T-cell (primary cell): Measurements from ENCODE around the gene TNC. TPM values are rescaled to one million over a fixed set of nuclear protein-coding genes. Genes with fewer than 3 reads are reported as not detected.
"Not testable (repeated sequence)": the region's sequence is repeated elsewhere in the genome, so short reads cannot be mapped to it uniquely, and the experiment has no call there.

Experiments
- ATAC-seq, 4 experiments: fragments of 200-7000 bp in 3 of 4; fragments of 150-1000 bp in 1 of 4; cut with Tn5 transposase; replicated peaks in 1 of 4; 1 replicate in 3 of 4; 2 replicates in 1 of 4; pipeline ENCODE4 v1.10.0; 2021; ENCODE audit warnings: moderate library complexity in 3 of 4, mild to moderate bottlenecking in 2 of 4, moderate number of reproducible peaks in 1 of 4
- CTCF ChIA-PET, 2 donors: fragments of 300-600 bp; sonication (Branson Sonifier 250); formaldehyde crosslinking; loops; one replicate each; lab custom pipeline; 2022; ENCODE audit warnings: antibody characterized with exemption in 2 of 2; lab: Charles Lee
- POLR2A ChIA-PET, 2 donors: fragments of 300-600 bp; sonication (Branson Sonifier 250); formaldehyde crosslinking; loops; one replicate each; lab custom pipeline; 2022; ENCODE audit warnings: antibody characterized with exemption in 2 of 2; lab: Charles Lee
- DNase-seq, 35 experiments: peaks; one replicate each; pipeline versions ENCODE4 v3.0.0 to v3.0.0-alpha.2; 2013 to 2023
- H3K27ac ChIP-seq: one replicate; pipeline ENCODE4 v1.5.1; 2013; ENCODE audit warnings: low read length
- H3K27me3 ChIP-seq, 2 experiments: replicated peaks in 1 of 2; 1 replicate in 1 of 2; 2 replicates in 1 of 2; pipeline versions ENCODE4 v1.6.1 to v1.7.0; 2013; ENCODE audit warnings: low read length in 1 of 2, mixed read lengths in 1 of 2; ENCODE audit not compliant: control insufficient read depth in 2 of 2, insufficient read depth in 2 of 2; ENCODE audit errors: extremely low read depth in 1 of 2
- H3K36me3 ChIP-seq, 2 donors: 1 replicate in 1 of 2; 2 replicates in 1 of 2; pipeline versions ENCODE4 v1.6.1 to v1.7.0; 2013; ENCODE audit warnings: low read length in 1 of 2; ENCODE audit not compliant: control insufficient read depth in 2 of 2, insufficient read depth in 1 of 2; ENCODE audit errors: extremely low read depth in 1 of 2
- H3K4me1 ChIP-seq, 2 experiments: 1 replicate in 1 of 2; 2 replicates in 1 of 2; pipeline versions ENCODE4 v1.6.1 to v1.7.0; 2013; ENCODE audit warnings: low read length in 2 of 2, mixed read lengths in 1 of 2; ENCODE audit not compliant: insufficient read depth in 2 of 2, control insufficient read depth in 1 of 2; ENCODE audit errors: extremely low read depth in 1 of 2
- H3K4me3 ChIP-seq, 2 donors: 1 replicate in 1 of 2; 2 replicates in 1 of 2; pipeline versions ENCODE4 v1.5.1 to v1.7.0; 2013; ENCODE audit warnings: mild to moderate bottlenecking in 2 of 2, low read length in 1 of 2, moderate library complexity in 1 of 2; ENCODE audit not compliant: control insufficient read depth in 1 of 2; ENCODE audit errors: extremely low read depth in 1 of 2
- H3K9me3 ChIP-seq: 2 replicates; pipeline ENCODE4 v1.7.0; 2013
- H3K27ac Mint-ChIP-seq, 2 donors: one replicate each; pipeline ENCODE4 v1.8.0; 2020 to 2021; ENCODE audit warnings: mild to moderate bottlenecking in 2 of 2, mixed read lengths in 2 of 2
- H3K27me3 Mint-ChIP-seq, 2 donors: one replicate each; pipeline ENCODE4 v1.8.0; 2021 to 2022; ENCODE audit warnings: mixed read lengths in 2 of 2
- H3K36me3 Mint-ChIP-seq: one replicate; pipeline ENCODE4 v1.8.0; 2021; ENCODE audit warnings: mixed read lengths
- H3K4me1 Mint-ChIP-seq, 3 donors: one replicate each; pipeline ENCODE4 v1.8.0; 2020 to 2022; ENCODE audit warnings: mixed read lengths in 3 of 3, mild to moderate bottlenecking in 1 of 3
- H3K4me3 Mint-ChIP-seq, 3 donors: one replicate each; pipeline ENCODE4 v1.8.0; 2020 to 2022; ENCODE audit warnings: mild to moderate bottlenecking in 3 of 3, mixed read lengths in 3 of 3, moderate library complexity in 3 of 3
- H3K9me3 Mint-ChIP-seq, 3 donors: one replicate each; pipeline ENCODE4 v1.8.0; 2020 to 2022; ENCODE audit warnings: mixed read lengths in 3 of 3
- WGBS: methylation state at CpG from one replicate; pipeline ENCODE4 v1.1.5; 2013; ENCODE audit warnings: missing lambda C conversion rate; ENCODE audit not compliant: insufficient coverage; 5-methylcytosine and 5-hydroxymethylcytosine counted together
- total RNA-seq, 35 experiments: library from RNA in 6 of 35; stranded (reverse) in 6 of 35; fragments of 120-200 nt in 1 of 35; gene quantifications; one replicate each; pipeline versions ENCODE4 v1.2.1 to v1.2.4 and lab custom pipeline; 2013 to 2026

TNC gene
- total RNA-seq, 5 donors from 2014 or later (not counting 1 experiment from before 2014, with no cell fraction given), result 0.16 to 0.29 (median 0.20) TPM; not detected in 2

DNA sequence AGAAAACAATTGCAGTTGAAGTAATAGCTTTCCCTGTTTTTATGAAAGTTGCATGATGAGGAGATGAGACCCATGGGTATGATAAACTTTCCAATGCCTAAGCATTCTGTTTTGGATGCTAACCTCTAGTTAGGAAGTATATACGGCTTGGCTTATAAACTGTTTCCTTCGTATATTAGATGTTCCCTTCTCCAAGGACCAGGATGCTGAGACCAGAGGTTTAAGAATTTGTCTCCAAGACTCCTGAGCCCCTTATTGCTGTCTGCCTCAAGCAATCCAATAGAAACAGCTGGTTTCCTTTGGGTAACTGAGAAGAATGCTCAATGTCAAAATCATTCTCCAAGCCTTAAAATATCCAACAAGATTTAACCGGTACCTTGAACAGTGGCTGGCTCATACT lies 12.2 kb upstream of the TNC start:
- ChIA-PET POLR2A (no interaction called here), CTCF (no interaction called here)
- no peaks in the 10 kb centered on the region for H3K4me1 ChIP-seq
- peaks cover 11 to 30% of the 10 kb centered on the region in 2 donors for H3K27me3 Mint-ChIP-seq
- WGBS, result 100% methylated on average over 1 of the region's 3 CpGs
- no peaks in the 10 kb centered on the region for H3K9me3 ChIP-seq
- peaks cover 3 to 5% (median 4%) of the 10 kb centered on the region in 3 donors for H3K9me3 Mint-ChIP-seq
- no peak overlapping the region for H3K4me3 Mint-ChIP-seq
- no peaks in the 10 kb centered on the region for H3K36me3 ChIP-seq
- no peak for ATAC-seq
- peaks cover 0 to 6% of the 10 kb centered on the region in 2 experiments for H3K27me3 ChIP-seq
- H3K27ac Mint-ChIP-seq, result no peak overlapping the region
- no peaks in the 10 kb centered on the region for H3K4me1 Mint-ChIP-seq
- no peak overlapping the region for H3K4me3 ChIP-seq
- DNase-seq, result no peak
- H3K27ac ChIP-seq, result no peak overlapping the region
- peaks cover 2% of the 10 kb centered on the region for H3K36me3 Mint-ChIP-seq

DNA sequence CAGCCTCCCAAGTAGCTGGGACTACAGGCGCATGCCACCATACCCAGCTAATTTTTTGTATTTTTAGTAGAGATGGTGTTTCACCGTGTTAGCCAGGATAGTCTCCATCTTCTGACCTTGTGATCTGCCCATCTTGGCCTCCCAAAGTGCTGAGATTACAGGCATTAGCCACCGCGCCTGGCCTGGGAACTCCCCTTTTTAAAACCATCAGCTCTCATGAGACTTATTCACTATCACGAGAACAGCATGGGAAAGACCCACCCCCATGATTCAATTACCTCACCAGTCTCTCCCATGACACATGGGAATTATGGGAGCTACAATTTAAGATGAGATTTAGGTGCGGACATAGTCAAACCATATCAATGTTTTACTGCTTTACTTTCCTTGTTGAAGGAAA lies 10.8 kb upstream of the TNC start:
- DNase-seq, H3K4me1 Mint-ChIP-seq, H3K9me3 ChIP-seq, POLR2A ChIA-PET, H3K27ac ChIP-seq, H3K36me3 Mint-ChIP-seq, CTCF ChIA-PET, H3K36me3 ChIP-seq, H3K9me3 Mint-ChIP-seq, H3K4me3 Mint-ChIP-seq, H3K27ac Mint-ChIP-seq, H3K4me3 ChIP-seq, ATAC-seq, H3K4me1 ChIP-seq, H3K27me3 ChIP-seq: not testable (repeated sequence)
- peaks cover 13 to 29% of the 10 kb centered on the region in 2 donors for H3K27me3 Mint-ChIP-seq
- no CpG with 5 or more reads among the region's 6 CpGs for WGBS

DNA sequence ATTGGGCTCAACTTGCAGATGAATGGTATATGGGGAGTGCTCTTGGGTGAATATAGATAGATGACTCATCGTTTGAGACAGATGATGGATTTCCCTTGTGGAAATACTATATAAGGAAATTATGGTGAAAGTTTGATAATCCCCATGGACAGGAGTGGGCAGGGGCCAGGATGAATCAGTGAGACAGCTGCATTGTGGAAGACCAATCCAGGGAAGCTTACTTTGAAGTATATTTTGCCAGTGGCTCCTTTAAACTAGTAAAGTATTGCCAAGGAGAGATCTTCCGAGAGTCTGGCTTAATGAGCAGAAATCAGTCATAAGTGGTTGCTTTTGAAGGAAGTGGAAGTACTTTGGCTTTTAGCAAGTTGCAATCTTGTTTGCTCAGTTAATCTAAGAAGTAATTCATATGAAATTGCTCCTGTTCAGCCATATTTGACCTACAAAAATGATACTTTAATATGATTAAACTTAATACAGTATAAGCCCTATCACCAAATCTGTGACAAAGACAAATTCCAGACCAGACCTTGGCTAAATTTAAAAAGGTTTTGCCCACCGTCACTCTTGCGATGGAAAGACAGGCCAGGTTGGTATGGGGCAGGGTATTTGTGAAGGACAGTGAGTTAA lies 9.3 kb upstream of the TNC start:
- Mint-ChIP-seq H3K9me3 (peaks cover 4 to 7% (median 6%) of the 10 kb centered on the region in 3 donors), H3K27me3 (peaks cover 20 to 32% of the 10 kb centered on the region in 2 donors), H3K36me3 (peaks cover 3% of the 10 kb centered on the region), H3K4me3 (no peak overlapping the region), H3K4me1 (no peaks in the 10 kb centered on the region), H3K27ac (no peak overlapping the region)
- no peaks in the 10 kb centered on the region for H3K9me3 ChIP-seq
- ChIA-PET CTCF (no interaction called here), POLR2A (no interaction called here)
- DNase-seq (no peak), ATAC-seq (no peak)
- no peaks in the 10 kb centered on the region for H3K4me1 ChIP-seq
- WGBS, result 80% methylated on average over 4 of the region's 4 CpGs
- no peak overlapping the region for H3K4me3 ChIP-seq
- no peak overlapping the region for H3K27ac ChIP-seq
- no peaks in the 10 kb centered on the region for H3K36me3 ChIP-seq
- H3K27me3 ChIP-seq, result peaks cover 0 to 2% of the 10 kb centered on the region in 2 experiments

DNA sequence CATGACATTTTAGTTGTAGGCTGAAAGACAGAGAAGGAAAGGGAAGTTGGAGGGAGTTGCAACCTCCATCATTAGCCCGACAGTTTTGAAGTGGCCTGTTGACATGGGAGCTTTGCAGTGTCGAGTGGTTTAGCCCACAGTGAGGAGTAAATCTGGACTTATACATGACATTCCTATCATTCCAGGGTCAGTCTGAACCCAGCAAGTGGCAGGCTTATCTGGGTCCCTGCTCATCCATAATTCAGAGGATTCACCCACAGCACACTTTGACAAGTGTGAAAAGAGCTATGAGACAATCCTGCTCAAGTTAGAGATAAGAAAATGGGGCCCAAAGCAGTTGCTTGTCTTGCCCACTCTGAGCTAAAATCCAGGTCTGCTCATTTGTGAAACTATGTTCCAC lies 8.4 kb upstream of the TNC start:
- CTCF ChIA-PET, result no interaction called here
- DNase-seq, result no peak
- Mint-ChIP-seq H3K4me3 (no peak overlapping the region), H3K9me3 (peaks cover 4 to 7% (median 6%) of the 10 kb centered on the region in 3 donors), H3K4me1 (no peaks in the 10 kb centered on the region), H3K27ac (no peak overlapping the region), H3K27me3 (peaks cover 25 to 36% of the 10 kb centered on the region in 2 donors), H3K36me3 (peaks cover 3% of the 10 kb centered on the region)
- Histone ChIP-seq H3K27ac (no peak overlapping the region), H3K9me3 (no peaks in the 10 kb centered on the region), H3K4me1 (no peaks in the 10 kb centered on the region), H3K4me3 (no peak overlapping the region), H3K27me3 (peaks cover 0 to 2% of the 10 kb centered on the region in 2 experiments), H3K36me3 (no peaks in the 10 kb centered on the region)
- POLR2A ChIA-PET, result no interaction called here
- ATAC-seq, result no peak
- 70% methylated on average over 2 of the region's 2 CpGs for WGBS

- Mint-ChIP-seq H3K4me1 (peaks cover 0 to 5% (median 3%) of the 10 kb centered on the region in 3 donors), H3K9me3 (peaks cover 4 to 7% (median 6%) of the 10 kb centered on the region in 3 donors), H3K27me3 (peaks cover 41 to 46% of the 10 kb centered on the region in 2 donors), H3K27ac (no peak overlapping the region), H3K36me3 (peaks cover 3% of the 10 kb centered on the region), H3K4me3 (no peak overlapping the region)
- DNase-seq (no peak), ATAC-seq (no peak)
- POLR2A ChIA-PET, result no interaction called here
- Histone ChIP-seq H3K4me1 (no peaks in the 10 kb centered on the region), H3K36me3 (no peaks in the 10 kb centered on the region), H3K27me3 (peaks cover 5 to 10% of the 10 kb centered on the region in 2 experiments), H3K9me3 (no peaks in the 10 kb centered on the region), H3K4me3 (no peak overlapping the region), H3K27ac (no peak overlapping the region)
- CTCF ChIA-PET, result interaction anchor here (0.6 to 0.9 kb wide), 2 partner anchors 9 to 62 kb away, joined by 3 to 4 read pairs; no protein-coding TSS in a partner anchor
- WGBS, result 81% methylated on average over 3 of the region's 5 CpGs
These were observed 5.0 kb upstream of the TNC start for GRCh38 chr9:115122937-115123336.

DNA sequence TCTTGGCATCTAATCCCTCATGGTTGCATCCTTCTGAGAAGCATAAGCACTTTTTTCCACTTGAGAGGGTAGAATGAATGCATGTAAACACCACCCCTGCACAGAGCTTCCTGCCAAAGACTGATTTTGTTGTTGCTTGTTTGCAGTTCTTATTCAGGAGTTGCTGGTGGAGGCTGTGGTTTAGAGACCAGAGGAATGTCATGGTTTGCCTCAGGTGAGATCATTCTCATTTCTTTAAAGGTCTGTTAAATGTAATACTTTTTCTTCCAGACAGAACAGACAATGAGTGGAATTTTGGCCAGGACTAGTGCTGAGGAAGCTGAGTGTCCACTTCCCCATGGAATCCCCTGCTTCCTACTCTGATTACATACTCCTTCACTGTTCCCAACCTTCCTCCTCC lies 3.2 kb upstream of the TNC start:
- H3K9me3 ChIP-seq, result no peaks in the 10 kb centered on the region
- Mint-ChIP-seq H3K27me3 (peaks cover 55 to 61% of the 10 kb centered on the region in 2 donors), H3K27ac (no peak overlapping the region), H3K4me3 (no peak overlapping the region), H3K9me3 (peaks cover 4 to 7% (median 6%) of the 10 kb centered on the region in 3 donors), H3K36me3 (peaks cover 3% of the 10 kb centered on the region), H3K4me1 (peaks cover 0 to 7% (median 3%) of the 10 kb centered on the region in 3 donors)
- H3K36me3 ChIP-seq, result no peaks in the 10 kb centered on the region
- DNase-seq (no peak), ATAC-seq (no peak)
- H3K4me3 ChIP-seq, result no peak overlapping the region
- H3K27me3 ChIP-seq, result peaks cover 13 to 18% of the 10 kb centered on the region in 2 experiments
- POLR2A ChIA-PET, result no interaction called here
- CTCF ChIA-PET, result no interaction called here
- no peak overlapping the region for H3K27ac ChIP-seq
- no peaks in the 10 kb centered on the region for H3K4me1 ChIP-seq
